ENCODE results near the gene RGL4.

RGL4 gene

GRCh38 chr22:23681026-23681809 is 9.6 kb upstream of the RGL4 start:
- DNase-seq (ENCODE audit: low read depth): no peak

- DNase-seq (ENCODE audit: low read depth): no peak
Observed at GRCh38 chr22:23682077-23682476, 8.7 kb upstream of the RGL4 start.

- no peak for DNase-seq (ENCODE audit: low read depth)
Observed at GRCh38 chr22:23682827-23683355, 7.9 kb upstream of the RGL4 start.

- no peak for DNase-seq (ENCODE audit: low read depth)
Observed at GRCh38 chr22:23683545-23683944, 7.3 kb upstream of the RGL4 start.

GRCh38 chr22:23684026-23684425 is 6.8 kb upstream of the RGL4 start:
- DNase-seq (ENCODE audit: low read depth): no peak

GRCh38 chr22:23684561-23685031 is 6.2 kb upstream of the RGL4 start:
- DNase-seq (ENCODE audit: low read depth): no peak

- no peak for DNase-seq (ENCODE audit: low read depth)
Observed at GRCh38 chr22:23685205-23685784, 5.5 kb upstream of the RGL4 start.

GRCh38 chr22:23686416-23687024 is 4.3 kb upstream of the RGL4 start:
- DNase-seq (ENCODE audit: low read depth): no peak

- DNase-seq (ENCODE audit: low read depth): no peak
Observed at GRCh38 chr22:23688121-23688520, 2.7 kb upstream of the RGL4 start.

- no peak for DNase-seq (ENCODE audit: low read depth)
Observed at GRCh38 chr22:23688571-23688970, 2.2 kb upstream of the RGL4 start.

- DNase-seq (ENCODE audit: low read depth): no peak
Observed at GRCh38 chr22:23689414-23689813, 1.4 kb upstream of the RGL4 start.

- DNase-seq (ENCODE audit: low read depth): no peak
Observed at GRCh38 chr22:23691748-23692423, 1.1 kb downstream of the RGL4 start.

GRCh38 chr22:23692598-23693291 is 1.9 kb downstream of the RGL4 start:
- DNase-seq (ENCODE audit: low read depth): no peak

GRCh38 chr22:23693979-23694680 is 3.3 kb downstream of the RGL4 start:
- DNase-seq (ENCODE audit: low read depth): no peak

- no peak for DNase-seq (ENCODE audit: low read depth)
Observed at GRCh38 chr22:23695141-23695540, 4.3 kb downstream of the RGL4 start.

- DNase-seq (ENCODE audit: low read depth): no peak
Observed at GRCh38 chr22:23695571-23696325, 4.9 kb downstream of the RGL4 start.

GRCh38 chr22:23696326-23696851 is 5.6 kb downstream of the RGL4 start:
- DNase-seq (ENCODE audit: low read depth): no peak

GRCh38 chr22:23697031-23697970 is 6.5 kb downstream of the RGL4 start:
- DNase-seq (ENCODE audit: low read depth): no peak

- DNase-seq (ENCODE audit: low read depth): no peak
Observed at GRCh38 chr22:23698094-23698493, 7.3 kb downstream of the RGL4 start.

Measured in CMK (cell line).